PC-9 (cell line): Measurements from ENCODE around the gene MTG1. TPM values are rescaled to one million over a fixed set of nuclear protein-coding genes. Genes with fewer than 3 reads are reported as not detected.

ENCODE experiments used
- BruUV-seq: library from RNA; stranded (reverse); fragments of 400-500 nt; replicated peaks from 2 replicates; lab custom pipeline; 2021; lab: Mats Ljungman, UMichigan
- CTCF ChIA-PET: fragments of 300-600 bp; sonication (Branson Sonifier 250); formaldehyde crosslinking; loops from one replicate; lab custom pipeline; 2022; ENCODE audit warnings: antibody characterized with exemption; lab: Charles Lee
- POLR2A ChIA-PET: fragments of 300-600 bp; sonication (Branson Sonifier 250); formaldehyde crosslinking; loops from one replicate; lab custom pipeline; 2022; ENCODE audit warnings: antibody characterized with exemption; ENCODE audit not compliant: unreplicated experiment; lab: Charles Lee
- DNase-seq, 2 experiments: peaks; one replicate each; pipeline versions ENCODE4 v3.0.0 to v3.0.0-alpha.2; 2015 to 2022; ENCODE audit warnings: mixed read lengths in 1 of 2
- H2AFZ ChIP-seq: fragments of 200-600 bp; sonication (generic); 2 replicates; pipeline ENCODE4 v1.8.1; 2017; ENCODE audit warnings: antibody characterized with exemption
- H3F3A ChIP-seq: fragments of 200-600 bp; sonication (generic); 2 replicates; pipeline ENCODE4 v1.8.1; 2017; ENCODE audit warnings: antibody characterized with exemption, mild to moderate bottlenecking, low read depth; ENCODE audit not compliant: insufficient read depth
- H3K27ac ChIP-seq: fragments of 200-600 bp; sonication (generic); 2 replicates; pipeline ENCODE4 v1.6.1; 2016; ENCODE audit warnings: mixed run types
- H3K27me3 ChIP-seq: fragments of 200-600 bp; sonication (generic); 2 replicates; pipeline ENCODE4 v1.6.1; 2016; ENCODE audit warnings: low read depth, mixed run types; ENCODE audit not compliant: insufficient read depth
- H3K36me3 ChIP-seq: fragments of 200-600 bp; sonication (generic); 2 replicates; pipeline ENCODE4 v1.6.1; 2016; ENCODE audit warnings: low read depth, mixed run types
- H3K4me1 ChIP-seq: fragments of 200-600 bp; sonication (generic); replicated peaks from 2 replicates; pipeline ENCODE4 v1.6.1; 2016; ENCODE audit warnings: mixed run types; ENCODE audit not compliant: insufficient read depth
- H3K4me2 ChIP-seq: fragments of 200-600 bp; sonication (generic); 2 replicates; pipeline ENCODE4 v1.6.1; 2017; ENCODE audit warnings: mixed run types
- H3K4me3 ChIP-seq: fragments of 200-600 bp; sonication (generic); 2 replicates; pipeline ENCODE4 v1.6.1; 2016; ENCODE audit warnings: mixed run types
- H3K79me2 ChIP-seq: fragments of 200-600 bp; sonication (generic); 2 replicates; pipeline ENCODE4 v1.6.1; 2017; ENCODE audit warnings: low read depth, mixed run types
- H3K9me2 ChIP-seq: fragments of 200-600 bp; sonication (generic); 2 replicates; pipeline ENCODE4 v1.8.1; 2017; ENCODE audit warnings: mild to moderate bottlenecking; ENCODE audit not compliant: insufficient read depth
- H3K9me3 ChIP-seq: fragments of 200-600 bp; sonication (generic); 2 replicates; pipeline ENCODE4 v1.8.1; 2016; ENCODE audit warnings: low read depth; ENCODE audit not compliant: insufficient read depth
- H4K20me1 ChIP-seq: fragments of 200-600 bp; sonication (generic); 2 replicates; pipeline ENCODE4 v1.8.1; 2017; ENCODE audit not compliant: insufficient read depth
- CTCF ChIP-seq: fragments of 200-600 bp; sonication (generic); conservative IDR thresholded peaks from 2 replicates; pipeline ENCODE4 v1.6.1; 2017; ENCODE audit warnings: mixed run types, antibody characterized with exemption, mild to moderate bottlenecking, moderate library complexity
- EZH2 ChIP-seq: fragments of 200-600 bp; sonication (generic); IDR thresholded peaks from 2 replicates; pipeline ENCODE4 v1.8.0; 2017; ENCODE audit warnings: antibody characterized with exemption, low read depth
- intact Hi-C: fragments of 100-400 bp; cut with micrococcal nuclease; formaldehyde crosslinking; loops from one replicate; pipeline ENCODE4 v1.10.0; 2022; ENCODE audit not compliant: unreplicated experiment
- total RNA-seq: library from RNA; stranded (reverse); gene quantifications from 2 replicates; pipeline ENCODE4 v1.2.3, GENCODE V29; 2021

MTG1 gene
- total RNA-seq, 1 experiment from 2014 or later, result 33.0 TPM

GRCh38 chr10:133394801-133395221 lies 854 bp downstream of the MTG1 start:
- H3K36me3 ChIP-seq, result no peaks in the 10 kb centered on the region
- no peaks in the 10 kb centered on the region for H3K9me2 ChIP-seq
- H2AFZ ChIP-seq, result peak overlapping the region; percentile 87
- H3F3A ChIP-seq, result peaks cover 10% of the 10 kb centered on the region; the same call in 1 of the 2 replicates
- H3K9me3 ChIP-seq, result no peaks in the 10 kb centered on the region
- peak overlapping the region; percentile 84 for H3K27ac ChIP-seq
- DNase-seq, result no peak
- ChIA-PET CTCF (interaction anchor here (0.5 kb wide), 1 partner anchor 34 kb away, joined by 8 read pairs; no protein-coding TSS in a partner anchor), POLR2A (no interaction called here)
- H3K4me2 ChIP-seq, result peak overlapping the region; percentile 89
- peak overlapping the region; percentile 97 for H3K4me3 ChIP-seq
- peaks cover 27% of the 10 kb centered on the region for H3K79me2 ChIP-seq
- TSS peak; percentile 34 for BruUV-seq
- TF ChIP-seq EZH2 (no peak), CTCF (no peak)
- peaks cover 7% of the 10 kb centered on the region; the same call in 1 of the 2 replicates for H3K4me1 ChIP-seq
- intact Hi-C loops, result loop anchor here (2.0 to 10.0 kb wide), 2 partner anchors 16 to 70 kb away; partner anchors contain the start of gene PAOX
- H3K27me3 ChIP-seq, result no peaks in the 10 kb centered on the region
- no peaks in the 10 kb centered on the region for H4K20me1 ChIP-seq

GRCh38 chr10:133396035-133396624 lies 2.2 kb downstream of the MTG1 start:
- BruUV-seq, result no TSS peak
- Histone ChIP-seq H2AFZ (no peak overlapping the region), H3K27ac (no peak overlapping the region), H4K20me1 (no peaks in the 10 kb centered on the region), H3K9me2 (no peaks in the 10 kb centered on the region), H3K36me3 (no peaks in the 10 kb centered on the region), H3K79me2 (peaks cover 27% of the 10 kb centered on the region), H3K4me1 (peaks cover 7% of the 10 kb centered on the region; the same call in 1 of the 2 replicates), H3K9me3 (no peaks in the 10 kb centered on the region), H3K4me2 (no peak overlapping the region), H3K4me3 (no peak overlapping the region), H3F3A (peaks cover 5% of the 10 kb centered on the region; the same call in 1 of the 2 replicates), H3K27me3 (no peaks in the 10 kb centered on the region)
- TF ChIP-seq EZH2 (no peak), CTCF (no peak)
- DNase-seq, result no peak
- ChIA-PET CTCF (no interaction called here), POLR2A (no interaction called here)
- intact Hi-C loops, result loop anchor here (10.0 kb wide), 1 partner anchor 71 kb away; no protein-coding TSS in a partner anchor

- BruUV-seq, result no TSS peak
- no peaks in the 10 kb centered on the region for H3K27me3 ChIP-seq
- H3K27ac ChIP-seq, result no peak overlapping the region
- TF ChIP-seq EZH2 (no peak), CTCF (no peak)
- ChIA-PET CTCF (no interaction called here), POLR2A (no interaction called here)
- no peak overlapping the region for H3K4me3 ChIP-seq
- no peaks in the 10 kb centered on the region for H3K9me2 ChIP-seq
- peaks cover 27% of the 10 kb centered on the region for H3K79me2 ChIP-seq
- H3K36me3 ChIP-seq, result no peaks in the 10 kb centered on the region
- no peak for DNase-seq
- no peak overlapping the region for H3K4me2 ChIP-seq
- no peak overlapping the region for H2AFZ ChIP-seq
- intact Hi-C loops, result loop anchor here (10.0 kb wide), 1 partner anchor 73 kb away; no protein-coding TSS in a partner anchor
- H3K4me1 ChIP-seq, result peaks cover 7% of the 10 kb centered on the region; the same call in 1 of the 2 replicates
- no peaks in the 10 kb centered on the region for H3K9me3 ChIP-seq
- no peaks in the 10 kb centered on the region for H4K20me1 ChIP-seq
- H3F3A ChIP-seq, result peaks cover 4% of the 10 kb centered on the region; the same call in 1 of the 2 replicates
Observed at GRCh38 chr10:133397938-133398337, 4.0 kb downstream of the MTG1 start.
